GM19438 (cell line): ENCODE results near the gene ABCC12.

Experiments
- ATAC-seq: cut with Tn5 transposase; IDR thresholded peaks from one replicate; pipeline ENCODE4 v1.9.1; 2021; ENCODE audit warnings: low read depth; ENCODE audit not compliant: unreplicated experiment

Gene ABCC12

DNA sequence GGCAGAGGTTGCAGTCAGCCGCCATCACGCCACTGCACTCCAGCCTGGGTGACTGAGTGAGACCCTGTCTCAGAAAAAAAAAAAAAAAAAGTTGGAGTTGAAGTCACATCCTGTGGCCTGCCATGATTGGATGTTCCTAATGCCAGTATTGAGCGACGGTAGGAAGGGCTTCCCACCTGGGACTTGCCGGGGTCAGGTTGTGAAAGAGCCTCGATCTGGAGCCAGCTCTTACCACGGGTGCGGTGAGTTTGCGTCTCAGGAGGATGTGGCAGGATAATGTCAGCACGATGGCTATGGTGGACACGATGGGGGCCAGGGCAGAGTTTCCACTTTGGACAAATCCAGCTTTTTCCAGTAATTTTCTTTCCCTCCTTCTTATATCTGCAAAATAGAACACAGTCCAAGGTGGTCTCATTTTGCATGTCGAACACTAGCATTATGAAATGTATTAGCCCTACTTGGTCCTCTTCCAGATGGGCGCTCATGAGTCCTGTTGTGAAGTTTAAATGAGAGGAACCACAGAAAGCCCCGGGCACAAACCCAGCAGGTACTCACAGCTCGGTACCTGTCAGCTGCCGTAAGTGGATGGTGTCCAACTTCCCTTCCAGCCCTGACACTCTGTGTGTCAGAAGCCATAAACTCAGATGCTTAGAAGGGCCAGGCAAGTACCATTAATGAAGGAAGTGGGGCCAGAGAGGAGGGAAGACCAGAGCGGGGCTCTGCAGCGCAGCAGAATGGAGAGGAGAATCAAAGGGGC, 22.2 kb downstream of the ABCC12 start:
- ATAC-seq: no peak

DNA sequence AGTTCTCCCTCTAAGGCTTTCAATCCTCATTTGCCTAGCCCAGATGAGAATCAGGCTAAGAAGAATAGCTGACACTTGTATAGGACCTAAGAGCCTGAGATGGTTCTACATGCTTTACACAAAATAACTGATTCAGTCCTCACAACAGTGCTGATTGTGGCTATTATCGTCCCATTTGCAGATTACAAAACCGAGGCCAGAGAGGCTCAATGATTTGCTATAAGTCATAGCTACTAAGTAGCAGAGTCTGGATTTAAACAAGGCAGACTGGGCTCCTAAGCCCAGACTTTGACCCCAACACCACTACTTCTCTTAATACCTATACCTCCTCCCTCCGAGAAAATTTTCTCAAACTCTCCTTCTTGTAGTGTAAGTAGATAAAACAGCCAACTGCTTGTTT, 23.1 kb downstream of the ABCC12 start:
- ATAC-seq: no peak

DNA sequence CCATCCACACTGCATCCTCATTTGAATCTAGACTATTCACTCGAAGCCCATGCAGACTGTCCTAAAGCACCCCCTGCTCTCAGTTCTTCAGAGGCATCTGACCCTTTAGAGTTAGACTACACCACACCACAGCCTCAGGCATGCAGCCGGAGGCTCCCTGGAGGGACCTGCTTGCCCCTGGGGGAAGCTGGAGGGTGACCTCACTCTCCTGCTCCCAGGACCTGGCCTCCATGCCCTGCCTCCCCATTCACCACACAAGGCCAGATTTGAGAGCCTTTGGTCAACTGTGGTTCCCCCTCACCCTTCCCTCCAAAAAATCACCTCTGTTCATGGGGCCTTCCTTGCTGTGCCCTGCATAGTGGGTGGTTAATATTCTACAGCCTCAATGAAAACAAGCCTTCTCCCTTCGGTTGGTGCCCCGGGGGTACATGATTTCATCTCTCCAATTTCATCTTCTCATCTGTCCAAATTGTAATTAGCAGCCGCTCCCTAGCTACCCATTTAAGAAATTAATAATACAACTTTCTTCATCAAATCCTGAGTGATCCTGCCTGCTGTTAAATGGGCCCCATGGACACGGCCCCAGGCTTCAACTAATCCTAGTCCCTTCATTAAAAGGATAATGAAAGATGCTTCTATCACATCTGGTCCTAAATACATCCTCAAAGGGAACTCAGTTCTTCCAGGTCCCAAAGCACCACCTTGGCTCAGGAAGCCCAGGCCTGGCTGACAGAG, 24.4 kb downstream of the ABCC12 start:
- no peak for ATAC-seq

DNA sequence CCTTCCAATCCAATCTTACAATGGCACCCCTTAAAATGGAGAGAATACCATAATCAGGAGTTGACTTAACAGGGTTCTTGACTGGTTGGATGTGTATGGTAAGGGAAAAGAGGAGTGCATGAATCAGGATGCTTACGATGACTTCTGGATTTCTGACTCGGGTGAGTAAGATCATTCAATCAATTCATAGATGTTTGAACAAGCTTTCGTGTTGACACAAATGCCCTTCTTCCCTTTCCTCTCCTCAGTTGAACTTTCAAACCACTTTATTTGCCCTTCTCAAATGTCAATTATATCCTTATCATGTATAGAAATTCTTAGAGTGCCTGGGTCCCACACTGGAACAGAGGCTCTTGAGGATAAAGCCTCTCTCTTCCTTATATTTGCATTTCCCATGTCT, 25.9 kb downstream of the ABCC12 start:
- ATAC-seq: no peak

DNA sequence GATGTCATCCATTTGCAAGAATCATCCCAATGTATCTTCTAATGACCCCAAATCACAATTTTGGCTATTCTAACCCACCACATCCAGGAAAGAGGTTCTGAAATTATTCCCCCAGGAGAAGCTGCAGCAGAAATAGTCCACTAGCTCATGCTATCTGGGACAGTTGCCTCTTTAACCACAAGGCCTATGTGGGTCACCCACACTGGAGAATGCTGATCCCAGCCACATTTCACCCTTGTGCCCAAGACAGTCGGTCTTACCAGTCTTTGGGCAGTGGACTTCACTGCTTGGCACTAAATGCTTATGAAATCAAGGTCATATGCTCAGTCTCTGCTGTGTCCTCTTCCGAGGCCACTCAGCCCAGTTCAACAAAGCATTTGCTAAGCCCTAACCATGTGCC, 27.0 kb downstream of the ABCC12 start:
- no peak for ATAC-seq

DNA sequence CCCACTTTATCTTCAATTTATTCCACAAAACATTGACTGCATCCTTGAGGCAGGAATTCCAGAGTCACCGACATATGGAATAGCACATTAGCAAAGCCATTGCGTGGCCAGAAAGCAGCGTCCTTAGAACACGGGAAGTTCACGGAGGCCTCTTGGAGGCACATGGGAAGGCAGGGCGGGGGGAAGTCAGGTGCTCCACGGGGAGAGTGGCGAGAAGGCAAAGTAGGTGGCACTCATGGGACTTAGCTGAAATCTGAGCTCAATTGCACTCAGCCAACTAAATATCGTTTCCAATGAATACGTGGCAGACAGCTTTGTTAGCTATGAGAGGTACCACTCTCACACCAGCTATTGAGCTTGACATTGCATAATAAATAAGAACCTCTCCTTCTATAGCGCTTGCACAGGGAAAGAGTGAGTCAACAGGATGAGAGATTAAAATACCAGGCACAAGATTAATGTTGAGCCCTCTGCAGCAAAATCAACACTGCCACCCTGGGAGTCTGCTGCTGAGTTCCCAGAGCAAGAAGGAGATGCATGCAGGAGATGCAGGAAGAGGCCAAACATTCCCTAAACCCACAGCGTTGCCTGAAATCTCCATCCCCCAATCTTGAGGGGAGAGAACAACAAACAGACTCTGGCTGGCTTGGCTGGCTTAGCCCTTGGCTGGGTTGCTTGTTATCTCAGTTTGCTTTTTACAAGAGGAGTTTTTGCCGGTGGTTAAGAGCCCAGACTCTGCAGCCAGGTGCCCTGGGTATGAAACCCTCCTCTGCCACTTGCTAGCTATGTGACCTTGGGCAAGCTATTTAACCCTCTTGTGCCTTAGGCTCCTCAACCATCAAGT, 28.8 kb downstream of the ABCC12 start:
- ATAC-seq: no peak

DNA sequence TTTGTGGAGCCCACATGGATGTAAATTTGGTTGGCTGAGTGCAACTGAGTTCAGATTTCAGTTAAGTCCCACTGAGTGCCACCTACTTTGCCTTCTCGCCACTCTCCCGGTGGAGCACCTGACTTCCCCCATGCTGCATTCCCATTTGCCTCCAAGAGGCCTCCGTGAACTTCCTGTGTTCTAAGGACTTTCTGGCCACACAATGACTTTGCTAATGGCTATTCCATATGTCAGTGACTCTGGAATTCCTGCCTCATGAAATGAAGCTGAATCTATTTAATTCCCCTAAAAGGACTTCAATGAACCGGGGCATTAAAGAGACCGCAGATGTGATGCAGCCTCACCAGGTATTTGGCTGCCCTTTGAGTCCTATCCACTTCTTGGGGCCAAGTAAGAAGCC, 29.9 kb downstream of the ABCC12 start:
- no peak for ATAC-seq

DNA sequence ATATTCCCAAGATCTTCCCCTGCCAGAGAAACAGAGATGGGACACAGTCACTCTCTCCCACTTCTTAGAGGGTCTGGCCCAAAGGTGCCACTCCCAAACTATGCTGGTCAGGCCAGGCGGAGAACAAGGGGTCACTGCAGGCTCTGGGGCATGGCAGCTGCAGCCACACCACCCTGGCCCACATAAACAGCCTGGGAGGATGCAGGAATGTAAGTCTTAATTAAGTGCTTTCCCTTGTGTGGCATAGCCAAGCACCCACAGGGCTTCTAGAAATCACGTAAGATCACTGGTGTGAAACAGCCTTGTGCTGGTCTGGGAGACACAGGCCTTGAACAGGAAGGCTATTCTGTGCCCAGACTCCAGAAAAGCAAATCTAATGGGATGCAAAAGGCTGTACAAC, 31.5 kb downstream of the ABCC12 start:
- no peak for ATAC-seq

DNA sequence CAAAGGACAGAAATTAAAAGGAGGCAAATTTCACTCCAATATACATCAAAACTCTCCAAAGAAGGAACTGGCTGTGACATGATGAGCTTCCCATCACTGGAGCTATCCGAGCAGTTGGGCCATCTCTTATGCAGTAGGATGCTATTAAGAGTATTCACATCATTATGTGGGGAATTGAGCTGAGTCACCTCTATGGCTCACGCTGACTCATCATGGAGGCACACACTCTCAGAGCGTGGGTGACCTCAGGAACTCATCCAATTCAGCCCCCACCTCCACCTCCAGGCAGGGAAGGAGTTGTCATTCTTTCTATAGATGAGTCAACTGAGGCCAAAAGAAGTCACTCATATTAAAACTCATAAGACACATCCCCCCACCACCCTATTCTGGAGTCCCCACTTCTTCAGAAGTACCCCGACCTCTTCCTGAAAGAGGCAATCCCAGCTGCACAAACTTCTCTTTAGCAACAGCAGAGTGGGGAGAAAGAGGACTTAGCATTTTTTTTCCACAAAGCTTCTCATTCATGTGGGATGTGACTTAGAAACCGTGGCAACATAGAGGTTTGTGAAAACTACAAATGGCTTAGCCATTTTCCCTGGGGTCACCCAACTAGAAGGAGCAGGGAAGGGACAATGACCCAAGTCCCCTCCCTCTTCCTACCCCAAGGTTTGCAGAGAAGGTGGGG, 32.5 kb downstream of the ABCC12 start:
- no peak for ATAC-seq

DNA sequence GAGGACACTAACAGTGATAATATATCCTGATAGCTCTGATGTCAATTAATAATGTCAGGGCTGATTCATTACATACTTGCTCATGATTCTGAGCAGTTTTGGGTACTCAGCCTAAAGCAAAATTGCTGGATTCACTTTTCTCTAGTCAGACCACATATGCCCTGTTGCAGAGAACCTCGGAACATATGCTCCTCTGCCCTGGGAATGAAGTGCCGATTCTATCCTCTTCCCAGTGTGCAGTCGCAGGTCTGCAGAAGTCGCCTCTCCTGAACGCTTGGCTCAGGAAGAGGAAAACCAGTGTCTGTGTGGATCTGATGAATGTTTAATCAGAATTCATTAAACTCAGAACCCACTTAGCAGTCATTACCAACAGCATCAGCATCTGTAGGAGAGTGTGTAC, 34.5 kb downstream of the ABCC12 start:
- no peak for ATAC-seq

DNA sequence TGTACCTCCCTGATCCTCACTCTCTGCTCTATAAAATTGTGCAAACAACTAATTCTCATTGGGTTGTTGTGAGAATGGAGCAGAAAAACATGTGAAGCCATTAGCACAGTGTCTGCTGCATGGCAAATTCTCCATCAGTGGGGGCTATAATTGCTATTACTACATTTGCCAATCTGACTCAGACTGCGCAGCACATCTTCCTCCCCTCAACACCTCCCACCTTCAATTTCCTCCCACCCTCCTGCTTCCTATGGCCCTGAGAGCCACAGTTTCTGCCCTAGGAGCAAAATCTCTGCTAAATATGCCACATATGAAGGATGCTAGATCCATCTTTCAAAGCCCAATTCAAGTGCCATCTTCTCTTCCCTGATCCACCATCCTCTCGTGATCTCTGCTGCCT, 37.0 kb downstream of the ABCC12 start:
- no peak for ATAC-seq

DNA sequence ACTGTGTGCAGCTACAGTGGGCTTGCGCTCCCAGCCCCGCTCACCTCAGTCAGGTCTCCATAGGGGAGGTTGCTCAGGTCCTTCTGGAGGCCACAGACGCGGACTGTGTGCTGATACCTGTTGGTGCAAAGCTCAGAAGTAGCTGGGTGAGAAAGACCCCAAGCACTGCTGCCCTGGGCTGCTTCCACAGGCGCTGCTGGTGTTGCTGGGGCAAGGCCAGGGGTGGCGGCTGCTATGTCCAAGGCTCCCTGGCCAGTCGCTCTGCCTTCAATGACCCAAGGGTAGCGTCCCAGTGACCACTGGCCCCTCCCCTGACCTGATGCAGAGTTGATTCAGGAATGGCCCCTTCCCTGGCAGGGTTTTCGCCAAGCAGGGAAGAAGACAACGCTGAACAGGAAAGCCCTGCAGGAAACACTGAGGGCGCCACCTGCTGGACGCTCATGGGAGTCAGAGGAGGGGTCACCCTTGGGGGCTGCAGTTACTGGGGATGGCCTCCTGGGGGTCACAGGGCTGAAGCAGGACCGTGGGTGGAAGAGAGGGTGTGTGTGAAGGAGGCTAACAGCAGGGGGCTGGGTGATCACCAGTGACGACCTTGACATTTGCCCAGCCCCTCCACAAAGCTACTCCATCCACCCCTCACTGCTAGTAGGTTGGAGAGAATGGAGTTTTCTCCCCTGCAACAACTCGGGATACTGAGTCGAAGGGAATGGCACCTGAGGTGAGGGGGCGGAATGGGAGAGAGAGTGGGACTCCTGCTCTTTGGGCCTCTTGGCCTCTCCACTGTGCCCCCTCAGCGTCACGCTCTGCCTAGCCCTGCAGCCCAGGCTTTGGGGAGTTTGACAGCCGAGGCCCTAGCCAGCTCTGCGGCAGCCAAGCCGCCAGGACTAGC, 38.3 kb downstream of the ABCC12 start:
- ATAC-seq: no peak

DNA sequence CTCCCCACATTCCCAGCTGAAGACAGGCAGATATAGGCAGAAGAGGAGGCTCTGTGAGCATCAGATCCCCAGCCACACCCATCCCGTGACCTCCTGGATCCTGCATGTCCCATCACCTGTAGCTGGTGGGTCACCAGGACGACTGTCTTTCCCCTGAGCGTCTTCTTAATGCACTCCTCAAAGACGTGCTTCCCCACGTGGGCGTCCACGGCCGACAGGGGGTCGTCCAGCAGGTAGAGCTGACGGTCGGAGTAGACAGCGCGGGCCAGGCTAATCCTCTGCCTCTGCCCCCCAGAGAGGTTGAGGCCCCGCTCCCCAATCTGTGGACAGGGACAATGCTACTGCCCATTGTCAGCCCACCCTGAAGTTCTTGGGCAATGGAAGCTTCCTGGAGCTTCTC, 40.5 kb downstream of the ABCC12 start:
- no peak for ATAC-seq

DNA sequence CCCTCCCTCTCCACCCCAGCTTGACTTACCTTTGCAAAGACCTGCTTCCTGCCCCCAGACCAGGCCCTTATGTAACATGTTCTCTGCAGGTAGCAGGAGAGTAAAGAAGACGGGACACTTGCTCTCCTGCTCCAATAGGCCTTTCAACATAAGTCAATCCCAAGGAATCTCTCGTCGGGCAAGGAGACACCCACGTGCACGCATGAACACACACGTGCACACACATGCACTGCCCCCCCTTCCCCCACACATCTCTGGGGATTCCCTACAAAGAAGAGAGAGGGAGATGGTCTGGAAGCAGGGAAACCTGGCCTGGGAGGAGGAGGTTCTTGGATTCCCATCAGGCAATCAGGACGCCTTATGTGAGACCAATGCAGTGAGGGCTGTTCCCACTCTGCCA, 41.4 kb downstream of the ABCC12 start:
- no peak for ATAC-seq

DNA sequence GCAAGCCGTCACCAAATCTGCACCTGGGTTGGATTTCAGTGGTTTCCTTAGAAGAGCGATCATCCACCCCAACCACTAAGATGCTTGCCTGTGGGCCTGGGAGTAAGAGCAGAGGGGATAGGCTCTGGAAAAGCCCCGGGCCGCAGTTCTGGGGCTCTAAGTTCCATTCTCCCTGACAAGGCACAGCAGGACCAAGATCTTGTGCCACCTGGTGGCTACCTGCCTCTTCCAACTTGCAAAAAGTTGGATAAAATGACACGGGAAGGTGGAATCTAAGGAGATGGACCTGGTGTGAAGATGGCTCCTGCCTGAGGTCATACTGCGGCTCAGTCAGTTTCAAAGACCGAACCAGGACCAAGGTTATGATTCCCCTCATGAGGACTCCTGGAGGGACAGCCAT, 42.3 kb downstream of the ABCC12 start:
- no peak for ATAC-seq

DNA sequence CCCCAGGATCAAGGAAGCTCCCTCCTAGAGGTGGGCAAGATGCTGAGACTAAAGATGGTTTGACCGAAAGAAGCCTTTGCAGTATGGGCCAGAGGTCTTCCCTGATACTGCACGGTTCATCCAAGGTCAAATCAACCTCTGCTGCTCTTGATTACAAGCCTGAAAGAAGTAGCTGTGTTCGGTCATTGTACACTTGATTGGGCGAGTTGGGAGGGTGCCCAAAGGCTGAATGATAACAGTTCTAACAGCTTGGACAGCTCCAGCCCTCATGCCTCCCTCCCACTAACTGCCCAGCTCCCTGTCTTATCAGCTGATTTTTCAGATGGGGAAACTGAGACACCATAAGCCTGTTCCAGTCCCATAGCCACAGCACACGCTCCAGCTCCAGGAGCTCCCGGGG, 42.8 kb downstream of the ABCC12 start:
- no peak for ATAC-seq

DNA sequence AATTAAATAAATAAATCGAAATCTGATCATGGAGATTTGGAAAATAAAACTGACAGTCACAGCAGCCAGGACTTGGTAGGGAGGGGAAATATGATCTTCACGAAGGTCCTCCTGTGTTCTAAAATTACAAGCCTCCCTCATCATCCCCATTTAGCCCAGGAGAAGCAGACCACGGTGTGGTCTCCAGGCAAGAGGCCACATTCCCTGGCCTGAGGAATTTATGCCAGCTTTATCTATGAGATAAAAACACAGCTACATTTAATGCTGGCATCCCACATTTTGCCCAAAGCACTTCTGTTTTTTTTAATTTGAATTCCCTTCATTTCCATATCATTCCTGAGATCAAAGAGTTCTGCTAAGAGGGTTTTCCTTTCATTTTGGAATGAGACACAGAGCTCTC, 43.2 kb downstream of the ABCC12 start:
- ATAC-seq: no peak

DNA sequence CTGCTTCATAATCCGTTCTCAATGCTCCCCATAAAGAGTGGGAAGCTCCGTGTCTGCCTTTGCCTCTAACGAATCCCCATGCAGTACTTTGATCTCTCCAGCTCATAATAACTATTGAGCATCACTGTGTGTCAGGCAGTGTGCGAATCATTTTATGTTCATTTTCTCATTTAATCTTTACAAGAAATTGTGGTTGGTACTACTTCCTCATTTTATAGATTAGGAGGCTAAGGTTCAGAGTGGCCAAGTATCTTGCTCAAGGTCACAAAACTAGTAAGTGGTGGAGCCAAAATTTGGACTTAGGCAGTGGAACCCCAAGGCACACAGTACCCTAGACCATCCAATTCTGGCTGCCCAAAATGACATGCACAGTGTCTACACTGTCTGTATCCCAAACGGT, 44.8 kb downstream of the ABCC12 start:
- ATAC-seq: no peak

DNA sequence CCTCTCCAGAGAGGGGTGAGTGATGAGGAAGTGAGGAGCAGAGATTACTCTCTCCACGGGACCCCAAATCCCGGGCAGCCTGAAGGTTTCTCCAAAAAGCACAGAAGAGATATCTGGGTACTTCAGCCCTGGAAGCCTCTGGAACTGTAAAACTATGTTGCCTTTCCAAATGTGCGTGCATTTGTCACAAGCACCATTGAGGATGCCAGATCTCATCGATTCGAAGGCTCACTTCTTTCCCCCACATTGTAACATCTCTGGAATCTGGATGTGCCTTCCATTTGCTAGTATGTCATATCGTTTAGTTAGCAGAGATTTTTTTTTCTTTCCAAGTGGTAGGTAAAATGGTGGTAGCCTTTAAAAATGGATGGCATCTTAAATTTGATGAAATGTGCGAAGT, 45.8 kb downstream of the ABCC12 start:
- ATAC-seq: no peak

DNA sequence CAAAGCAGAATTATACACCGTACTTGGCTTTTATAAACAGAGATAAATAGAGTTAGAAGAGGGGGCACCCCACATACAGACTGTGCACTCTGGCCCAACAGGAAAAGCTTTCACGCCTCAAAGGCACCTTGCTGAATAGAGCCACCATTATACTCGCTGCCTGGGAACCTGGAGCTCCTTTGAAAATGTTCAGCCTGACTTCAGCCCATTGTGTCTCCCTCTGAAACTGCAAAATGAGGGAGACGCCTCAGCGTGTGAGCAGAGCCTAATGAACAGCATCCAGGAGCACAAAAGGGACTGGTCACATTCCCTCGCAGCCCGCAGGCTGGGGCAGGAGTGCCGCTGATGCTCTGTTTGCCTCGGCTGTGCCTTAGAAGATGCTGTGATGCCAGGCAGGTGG, 46.3 kb downstream of the ABCC12 start:
- no peak for ATAC-seq
